Mesendoderm (in vitro differentiated cells): ENCODE results near the gene NPLOC4.

Experiments
- DNase-seq: peaks from one replicate; pipeline ENCODE4 v3.0.0; 2013
- H2AK5ac ChIP-seq: 2 replicates; pipeline ENCODE4 v1.6.1; 2013; ENCODE audit warnings: low read length, inconsistent platforms
- H2BK120ac ChIP-seq: 2 replicates; pipeline ENCODE4 v1.6.1; 2013; ENCODE audit warnings: low read depth, mild to moderate bottlenecking, low read length, moderate library complexity, mixed read lengths
- H2BK15ac ChIP-seq: replicated peaks from 2 replicates; pipeline ENCODE4 v1.6.1; 2013; ENCODE audit warnings: low read depth, mild to moderate bottlenecking, moderate library complexity
- H2BK5ac ChIP-seq: 2 replicates; pipeline ENCODE4 v1.6.1; 2013; ENCODE audit warnings: low read length, inconsistent platforms
- H3K18ac ChIP-seq: 2 replicates; pipeline ENCODE4 v1.6.1; 2013; ENCODE audit warnings: mild to moderate bottlenecking, low read length, mixed read lengths
- H3K23ac ChIP-seq: one replicate; pipeline ENCODE4 v1.6.1; 2013; ENCODE audit warnings: low read length
- H3K27ac ChIP-seq: 2 replicates; pipeline ENCODE4 v1.5.1; 2013; ENCODE audit warnings: low read depth, mild to moderate bottlenecking, inconsistent platforms, low read length, moderate library complexity
- H3K27me3 ChIP-seq: 2 replicates; pipeline ENCODE4 v1.6.1; 2013; ENCODE audit warnings: low read length, control low read depth, mild to moderate bottlenecking, inconsistent platforms; ENCODE audit not compliant: insufficient read depth, poor library complexity
- H3K36me3 ChIP-seq: 2 replicates; pipeline ENCODE4 v1.6.1; 2013; ENCODE audit warnings: low read length, inconsistent platforms; ENCODE audit not compliant: control insufficient read depth, insufficient read depth
- H3K4ac ChIP-seq: one replicate; pipeline ENCODE4 v1.6.1; 2013; ENCODE audit warnings: low read depth, mild to moderate bottlenecking, low read length, moderate library complexity
- H3K4me1 ChIP-seq: 2 replicates; pipeline ENCODE4 v1.6.1; 2013; ENCODE audit warnings: low read depth, low read length, inconsistent platforms; ENCODE audit not compliant: control insufficient read depth
- H3K4me2 ChIP-seq: 2 replicates; pipeline ENCODE4 v1.6.1; 2013; ENCODE audit warnings: low read length
- H3K4me3 ChIP-seq: 2 replicates; pipeline ENCODE4 v1.5.1; 2013; ENCODE audit warnings: mild to moderate bottlenecking, low read length
- H3K56ac ChIP-seq: one replicate; pipeline ENCODE4 v1.6.1; 2013; ENCODE audit warnings: low read length
- H3K79me1 ChIP-seq: 2 replicates; pipeline ENCODE4 v1.6.1; 2013; ENCODE audit warnings: low read length, inconsistent platforms
- H3K79me2 ChIP-seq: 2 replicates; pipeline ENCODE4 v1.6.1; 2013; ENCODE audit warnings: mild to moderate bottlenecking, low read length; ENCODE audit not compliant: control insufficient read depth, insufficient read depth
- H3K9ac ChIP-seq: 2 replicates; pipeline ENCODE4 v1.6.1; 2013; ENCODE audit warnings: low read length, inconsistent platforms
- H4K5ac ChIP-seq: one replicate; pipeline ENCODE4 v1.6.1; 2013; ENCODE audit warnings: low read length
- H4K8ac ChIP-seq: one replicate; pipeline ENCODE4 v1.6.1; 2013; ENCODE audit warnings: low read depth, mild to moderate bottlenecking, control low read depth, low read length, moderate library complexity
- WGBS: extraction: QIAGEN DNeasy Blood & Tissue Kit; methylation state at CpG from one replicate; pipeline ENCODE4 v1.1.7; 2013; ENCODE audit warnings: low lambda C conversion rate, missing lambda C conversion rate; ENCODE audit not compliant: insufficient coverage; ENCODE audit errors: extremely low coverage; 5-methylcytosine and 5-hydroxymethylcytosine counted together

Gene NPLOC4

GRCh38 chr17:81516439-81516838, 120.5 kb downstream of the NPLOC4 start:
- peak overlapping the region; percentile 97 for H3K9ac ChIP-seq
- no peak overlapping the region for H2AK5ac ChIP-seq
- H3K4me2 ChIP-seq = peak overlapping the region; percentile 36
- H3K4me1 ChIP-seq = peaks cover 12% of the 10 kb centered on the region
- H3K23ac ChIP-seq = no peak overlapping the region
- H2BK5ac ChIP-seq = no peak overlapping the region
- no peak overlapping the region for H2BK15ac ChIP-seq
- peak overlapping the region; percentile 97 for H3K56ac ChIP-seq
- H3K27me3 ChIP-seq = no peaks in the 10 kb centered on the region
- peaks cover 4% of the 10 kb centered on the region for H3K36me3 ChIP-seq
- no CpG with 5 or more reads among the region's 4 CpGs for WGBS
- H2BK120ac ChIP-seq = no peak overlapping the region
- H3K4me3 ChIP-seq = no peak overlapping the region
- no peak overlapping the region for H4K5ac ChIP-seq
- H3K18ac ChIP-seq = no peak overlapping the region
- H3K79me2 ChIP-seq = peaks cover 29% of the 10 kb centered on the region
- no peak for DNase-seq
- no peak overlapping the region for H3K27ac ChIP-seq
- no peak overlapping the region for H3K4ac ChIP-seq
- H3K79me1 ChIP-seq = peaks cover 3% of the 10 kb centered on the region
- no peak overlapping the region for H4K8ac ChIP-seq

GRCh38 chr17:81515530-81516041, 121.3 kb downstream of the NPLOC4 start:
- peak overlapping the region; percentile 98 for H3K27ac ChIP-seq
- DNase-seq = no peak
- H3K23ac ChIP-seq = no peak overlapping the region
- H3K36me3 ChIP-seq = peaks cover 12% of the 10 kb centered on the region
- no peak overlapping the region for H4K5ac ChIP-seq
- peaks cover 12% of the 10 kb centered on the region for H3K4me1 ChIP-seq
- H3K79me1 ChIP-seq = peaks cover 3% of the 10 kb centered on the region
- no peak overlapping the region for H4K8ac ChIP-seq
- peak overlapping the region; percentile 99 for H3K18ac ChIP-seq
- no CpG with 5 or more reads among the region's 19 CpGs for WGBS
- no peak overlapping the region for H2BK15ac ChIP-seq
- no peak overlapping the region for H3K4ac ChIP-seq
- H3K56ac ChIP-seq = peak overlapping the region; percentile 97
- no peak overlapping the region for H2AK5ac ChIP-seq
- peak overlapping the region; percentile 97 for H3K9ac ChIP-seq
- H3K4me2 ChIP-seq = peak overlapping the region; percentile 82
- H2BK5ac ChIP-seq = no peak overlapping the region
- H3K27me3 ChIP-seq = no peaks in the 10 kb centered on the region
- H3K4me3 ChIP-seq = peak overlapping the region; percentile 74
- H2BK120ac ChIP-seq = no peak overlapping the region
- peaks cover 38% of the 10 kb centered on the region for H3K79me2 ChIP-seq

GRCh38 chr17:81514739-81515529, 122.0 kb downstream of the NPLOC4 start:
- Histone ChIP-seq H2BK120ac (peak overlapping the region; percentile 52), H3K4me3 (peak overlapping the region; percentile 74), H3K79me2 (peaks cover 44% of the 10 kb centered on the region), H4K5ac (no peak overlapping the region), H3K56ac (peak overlapping the region; percentile 97), H2BK15ac (no peak overlapping the region), H3K27me3 (no peaks in the 10 kb centered on the region), H3K18ac (peak overlapping the region; percentile 99), H3K4me2 (peak overlapping the region; percentile 82), H2BK5ac (peak overlapping the region; percentile 96), H2AK5ac (no peak overlapping the region), H3K23ac (peak overlapping the region; percentile 94), H3K79me1 (peaks cover 3% of the 10 kb centered on the region), H3K9ac (peak overlapping the region; percentile 97), H3K4me1 (peaks cover 12% of the 10 kb centered on the region), H3K36me3 (peaks cover 19% of the 10 kb centered on the region), H4K8ac (no peak overlapping the region), H3K4ac (peak overlapping the region; percentile 91), H3K27ac (peak overlapping the region; percentile 98)
- DNase-seq = peak; percentile 88
- no CpG with 5 or more reads among the region's 82 CpGs for WGBS

GRCh38 chr17:81514489-81514738, 122.5 kb downstream of the NPLOC4 start:
- Histone ChIP-seq H4K5ac (no peak overlapping the region), H3K27ac (peak overlapping the region; percentile 98), H2BK5ac (peak overlapping the region; percentile 28), H3K4me1 (peaks cover 12% of the 10 kb centered on the region), H3K4me2 (peak overlapping the region; percentile 15), H2BK120ac (peak overlapping the region; percentile 32), H3K23ac (no peak overlapping the region), H3K4ac (peak overlapping the region; percentile 100), H3K4me3 (peak overlapping the region; percentile 20), H3K9ac (peak overlapping the region; percentile 76), H3K18ac (peak overlapping the region; percentile 99), H2AK5ac (no peak overlapping the region), H3K27me3 (no peaks in the 10 kb centered on the region), H2BK15ac (no peak overlapping the region), H3K79me2 (peaks cover 50% of the 10 kb centered on the region), H3K36me3 (peaks cover 22% of the 10 kb centered on the region), H4K8ac (peak overlapping the region; percentile 59), H3K56ac (peak overlapping the region; percentile 87), H3K79me1 (peaks cover 5% of the 10 kb centered on the region)
- DNase-seq = no peak
- no CpG with 5 or more reads among the region's 34 CpGs for WGBS

GRCh38 chr17:81513753-81514488, 123.0 kb downstream of the NPLOC4 start:
- peak overlapping the region; percentile 87 for H3K56ac ChIP-seq
- H4K5ac ChIP-seq = no peak overlapping the region
- H2BK5ac ChIP-seq = peak overlapping the region; percentile 68
- peak overlapping the region; percentile 100 for H3K4ac ChIP-seq
- H3K18ac ChIP-seq = peak overlapping the region; percentile 99
- H3K79me1 ChIP-seq = peaks cover 5% of the 10 kb centered on the region
- H2BK120ac ChIP-seq = peak overlapping the region; percentile 32
- H2BK15ac ChIP-seq = no peak overlapping the region
- peak overlapping the region; percentile 20 for H3K4me3 ChIP-seq
- peak overlapping the region; percentile 98 for H3K27ac ChIP-seq
- peaks cover 23% of the 10 kb centered on the region for H3K36me3 ChIP-seq
- H3K23ac ChIP-seq = no peak overlapping the region
- H4K8ac ChIP-seq = peak overlapping the region; percentile 59
- peaks cover 12% of the 10 kb centered on the region for H3K4me1 ChIP-seq
- peak overlapping the region; percentile 76 for H3K9ac ChIP-seq
- no CpG with 5 or more reads among the region's 64 CpGs for WGBS
- peak overlapping the region; percentile 15 for H3K4me2 ChIP-seq
- DNase-seq = peak; percentile 85
- H3K27me3 ChIP-seq = no peaks in the 10 kb centered on the region
- H3K79me2 ChIP-seq = peaks cover 52% of the 10 kb centered on the region
- H2AK5ac ChIP-seq = peak overlapping the region; percentile 50
